Measurements from ENCODE around the gene PMS1. TPM values are rescaled to one million over a fixed set of nuclear protein-coding genes. Genes with fewer than 3 reads are reported as not detected.
A peak's percentile ranks its signal among the peaks of the same experiment; 100 is the strongest.

PMS1 gene
- total and polyA plus RNA-seq, 2 experiments from 2014 or later, result 53.7 to 64.1 TPM

GRCh38 chr2:189879716-189880081 lies 95.4 kb downstream of the PMS1 start:
- no peak overlapping the region for H3K4me3 Mint-ChIP-seq

More at GRCh38 chr2:189879716-189880081, 95.4 kb downstream of the PMS1 start:
- H3K4me1 ChIP-seq (ENCODE audit: insufficient read depth), result peaks cover 12% of the 10 kb centered on the region; the same call in 1 of the 2 replicates
- no peak overlapping the region for H2AFZ ChIP-seq
- no peaks in the 10 kb centered on the region for H4K20me1 ChIP-seq (replicated peaks; ENCODE audit: insufficient read depth)
- H3K4me1 Mint-ChIP-seq, result peaks cover 13% of the 10 kb centered on the region
- H3K36me3 ChIP-seq (ENCODE audit: insufficient read depth), result no peaks in the 10 kb centered on the region
- no peaks in the 10 kb centered on the region for H3K79me2 ChIP-seq (replicated peaks; ENCODE audit: insufficient read depth)
- ATAC-seq, result peak; percentile 60
- H3K27me3 Mint-ChIP-seq (ENCODE audit: insufficient read depth, low read depth, poor library complexity), result peaks cover 7% of the 10 kb centered on the region
- no peak for DNase-seq (ENCODE audit: low spot score)
- TF ChIP-seq, protein P1, sequence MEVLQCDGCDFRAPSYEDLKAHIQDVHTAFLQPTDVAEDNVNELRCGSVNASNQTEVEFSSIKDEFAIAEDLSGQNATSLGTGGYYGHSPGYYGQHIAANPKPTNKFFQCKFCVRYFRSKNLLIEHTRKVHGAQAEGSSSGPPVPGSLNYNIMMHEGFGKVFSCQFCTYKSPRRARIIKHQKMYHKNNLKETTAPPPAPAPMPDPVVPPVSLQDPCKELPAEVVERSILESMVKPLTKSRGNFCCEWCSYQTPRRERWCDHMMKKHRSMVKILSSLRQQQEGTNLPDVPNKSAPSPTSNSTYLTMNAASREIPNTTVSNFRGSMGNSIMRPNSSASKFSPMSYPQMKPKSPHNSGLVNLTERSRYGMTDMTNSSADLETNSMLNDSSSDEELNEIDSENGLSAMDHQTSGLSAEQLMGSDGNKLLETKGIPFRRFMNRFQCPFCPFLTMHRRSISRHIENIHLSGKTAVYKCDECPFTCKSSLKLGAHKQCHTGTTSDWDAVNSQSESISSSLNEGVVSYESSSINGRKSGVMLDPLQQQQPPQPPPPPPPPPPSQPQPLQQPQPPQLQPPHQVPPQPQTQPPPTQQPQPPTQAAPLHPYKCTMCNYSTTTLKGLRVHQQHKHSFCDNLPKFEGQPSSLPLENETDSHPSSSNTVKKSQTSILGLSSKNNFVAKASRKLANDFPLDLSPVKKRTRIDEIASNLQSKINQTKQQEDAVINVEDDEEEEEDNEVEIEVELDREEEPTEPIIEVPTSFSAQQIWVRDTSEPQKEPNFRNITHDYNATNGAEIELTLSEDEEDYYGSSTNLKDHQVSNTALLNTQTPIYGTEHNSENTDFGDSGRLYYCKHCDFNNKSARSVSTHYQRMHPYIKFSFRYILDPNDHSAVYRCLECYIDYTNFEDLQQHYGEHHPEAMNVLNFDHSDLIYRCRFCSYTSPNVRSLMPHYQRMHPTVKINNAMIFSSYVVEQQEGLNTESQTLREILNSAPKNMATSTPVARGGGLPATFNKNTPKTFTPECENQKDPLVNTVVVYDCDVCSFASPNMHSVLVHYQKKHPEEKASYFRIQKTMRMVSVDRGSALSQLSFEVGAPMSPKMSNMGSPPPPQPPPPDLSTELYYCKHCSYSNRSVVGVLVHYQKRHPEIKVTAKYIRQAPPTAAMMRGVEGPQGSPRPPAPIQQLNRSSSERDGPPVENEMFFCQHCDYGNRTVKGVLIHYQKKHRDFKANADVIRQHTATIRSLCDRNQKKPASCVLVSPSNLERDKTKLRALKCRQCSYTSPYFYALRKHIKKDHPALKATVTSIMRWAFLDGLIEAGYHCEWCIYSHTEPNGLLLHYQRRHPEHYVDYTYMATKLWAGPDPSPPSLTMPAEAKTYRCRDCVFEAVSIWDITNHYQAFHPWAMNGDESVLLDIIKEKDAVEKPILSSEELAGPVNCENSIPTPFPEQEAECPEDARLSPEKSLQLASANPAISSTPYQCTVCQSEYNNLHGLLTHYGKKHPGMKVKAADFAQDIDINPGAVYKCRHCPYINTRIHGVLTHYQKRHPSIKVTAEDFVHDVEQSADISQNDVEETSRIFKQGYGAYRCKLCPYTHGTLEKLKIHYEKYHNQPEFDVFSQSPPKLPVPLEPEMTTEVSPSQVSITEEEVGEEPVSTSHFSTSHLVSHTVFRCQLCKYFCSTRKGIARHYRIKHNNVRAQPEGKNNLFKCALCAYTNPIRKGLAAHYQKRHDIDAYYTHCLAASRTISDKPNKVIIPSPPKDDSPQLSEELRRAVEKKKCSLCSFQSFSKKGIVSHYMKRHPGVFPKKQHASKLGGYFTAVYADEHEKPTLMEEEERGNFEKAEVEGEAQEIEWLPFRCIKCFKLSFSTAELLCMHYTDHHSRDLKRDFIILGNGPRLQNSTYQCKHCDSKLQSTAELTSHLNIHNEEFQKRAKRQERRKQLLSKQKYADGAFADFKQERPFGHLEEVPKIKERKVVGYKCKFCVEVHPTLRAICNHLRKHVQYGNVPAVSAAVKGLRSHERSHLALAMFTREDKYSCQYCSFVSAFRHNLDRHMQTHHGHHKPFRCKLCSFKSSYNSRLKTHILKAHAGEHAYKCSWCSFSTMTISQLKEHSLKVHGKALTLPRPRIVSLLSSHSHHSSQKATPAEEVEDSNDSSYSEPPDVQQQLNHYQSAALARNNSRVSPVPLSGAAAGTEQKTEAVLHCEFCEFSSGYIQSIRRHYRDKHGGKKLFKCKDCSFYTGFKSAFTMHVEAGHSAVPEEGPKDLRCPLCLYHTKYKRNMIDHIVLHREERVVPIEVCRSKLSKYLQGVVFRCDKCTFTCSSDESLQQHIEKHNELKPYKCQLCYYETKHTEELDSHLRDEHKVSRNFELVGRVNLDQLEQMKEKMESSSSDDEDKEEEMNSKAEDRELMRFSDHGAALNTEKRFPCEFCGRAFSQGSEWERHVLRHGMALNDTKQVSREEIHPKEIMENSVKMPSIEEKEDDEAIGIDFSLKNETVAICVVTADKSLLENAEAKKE (CRISPR knock-in tag; IDR thresholded peaks at IDR 0.05), result no peak
- TF ChIP-seq POLR2AphosphoS5 (IDR thresholded peaks at IDR 0.05; ENCODE audit: low read depth) (0 out of 2 replicates have a peak, but pooled peaks have one; percentile 4), REST (IDR thresholded peaks at IDR 0.05; ENCODE audit: unreplicated experiment) (no peak), ZNF331 (CRISPR knock-in tag; IDR thresholded peaks at IDR 0.05; ENCODE audit: low read depth) (no peak), NANOG (IDR thresholded peaks at IDR 0.05; ENCODE audit: borderline replicate concordance) (no peak)
- no peak overlapping the region for H3K27ac Mint-ChIP-seq
- no peak overlapping the region; the same call in 1 of the 2 replicates for H3K4me2 ChIP-seq
- H3K27ac ChIP-seq (ENCODE audit: low read depth), result no peak overlapping the region
- H3K9me2 ChIP-seq (ENCODE audit: insufficient read depth), result no peaks in the 10 kb centered on the region
- H3K4me3 ChIP-seq, result no peak overlapping the region
- peaks cover 15% of the 10 kb centered on the region; the same call in 2 of the 3 replicates for H3K36me3 Mint-ChIP-seq (ENCODE audit: low read depth)
- no peaks in the 10 kb centered on the region for H3K27me3 ChIP-seq (ENCODE audit: insufficient read depth)
- no peaks in the 10 kb centered on the region for H3K9me3 Mint-ChIP-seq
- H3F3A ChIP-seq (replicated peaks; ENCODE audit: low read depth), result no peaks in the 10 kb centered on the region
